GM12891 (cell line): ENCODE data around the gene CDH22.

ENCODE experiments used
- PAX5 ChIP-seq: IDR thresholded peaks from 2 replicates; pipeline ENCODE4 v1.6.1; 2011; ENCODE audit warnings: low read length, moderate library complexity, mild to moderate bottlenecking; ENCODE audit not compliant: insufficient read depth, severe bottlenecking
- POLR2A ChIP-seq: IDR thresholded peaks from 2 replicates; pipeline ENCODE4 v1.6.1; 2011; ENCODE audit warnings: low read depth, low read length, control low read depth
- POLR2AphosphoS5 ChIP-seq: IDR thresholded peaks from 2 replicates; pipeline ENCODE4 v1.6.1; 2011; ENCODE audit warnings: low read depth, low read length, control low read depth
- TAF1 ChIP-seq: IDR thresholded peaks from 2 replicates; pipeline ENCODE4 v1.6.1; 2011; ENCODE audit warnings: low read depth, low read length, control low read depth

- no peak for TF ChIP-seq POLR2AphosphoS5
- no peak for TF ChIP-seq POLR2A
- no peak for TF ChIP-seq TAF1
- no peak for TF ChIP-seq PAX5
Measured at GRCh38 chr20:46299078-46299477, 9.2 kb downstream of the CDH22 start.
